Stimulated activated memory B cell treated with anti-CD40 and anti-IgM and Interleukin-4, amounts not matched to agents 10 μg/mL and 1 μg/mL and 100 μg/mL, for 72 hours (primary cell): ENCODE measurements around the gene PXK.

Experiments used
- ATAC-seq: fragments of 150-1000 bp; cut with Tn5 transposase; 2 replicates; pipeline ENCODE4 v1.10.0; 2021
- H3K27ac Mint-ChIP-seq: one replicate; pipeline ENCODE4 v1.8.0; 2022; ENCODE audit warnings: mild to moderate bottlenecking, mixed read lengths
- H3K27me3 Mint-ChIP-seq: one replicate; pipeline ENCODE4 v1.8.0; 2022; ENCODE audit warnings: mixed read lengths
- H3K36me3 Mint-ChIP-seq: one replicate; pipeline ENCODE4 v1.8.0; 2022; ENCODE audit warnings: mixed read lengths
- H3K4me1 Mint-ChIP-seq: one replicate; pipeline ENCODE4 v1.8.0; 2022; ENCODE audit warnings: mixed read lengths
- H3K4me3 Mint-ChIP-seq: one replicate; pipeline ENCODE4 v1.8.0; 2022; ENCODE audit warnings: mild to moderate bottlenecking, moderate library complexity, mixed read lengths
- H3K9me3 Mint-ChIP-seq: one replicate; pipeline ENCODE4 v1.8.0; 2022; ENCODE audit warnings: mixed read lengths

Gene PXK

DNA sequence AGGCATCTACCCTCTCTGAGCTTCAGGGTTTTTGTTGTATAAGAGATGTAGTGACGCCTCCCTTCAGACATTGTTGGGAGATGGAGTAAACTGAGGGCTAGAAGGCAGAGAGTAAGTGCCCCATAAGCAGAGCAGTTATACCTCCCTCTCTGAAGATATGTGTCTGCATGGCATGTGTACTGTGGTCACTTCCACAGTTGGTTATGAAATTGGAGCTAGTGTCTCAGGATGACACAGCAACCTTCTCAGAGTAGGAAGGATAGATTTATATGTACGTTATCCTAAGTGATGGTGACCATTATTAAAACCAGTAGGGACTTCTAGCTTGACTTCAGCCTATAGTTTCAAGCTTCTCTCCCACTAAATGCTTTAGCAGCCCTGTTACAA is 17.9 kb downstream of the PXK start:
- Mint-ChIP-seq H3K9me3 (no peaks in the 10 kb centered on the region), H3K4me1 (peaks cover 93% of the 10 kb centered on the region), H3K27me3 (no peaks in the 10 kb centered on the region), H3K4me3 (peak overlapping the region; percentile 72), H3K36me3 (peaks cover 6% of the 10 kb centered on the region), H3K27ac (peak overlapping the region; percentile 87)
- ATAC-seq = no peak

DNA sequence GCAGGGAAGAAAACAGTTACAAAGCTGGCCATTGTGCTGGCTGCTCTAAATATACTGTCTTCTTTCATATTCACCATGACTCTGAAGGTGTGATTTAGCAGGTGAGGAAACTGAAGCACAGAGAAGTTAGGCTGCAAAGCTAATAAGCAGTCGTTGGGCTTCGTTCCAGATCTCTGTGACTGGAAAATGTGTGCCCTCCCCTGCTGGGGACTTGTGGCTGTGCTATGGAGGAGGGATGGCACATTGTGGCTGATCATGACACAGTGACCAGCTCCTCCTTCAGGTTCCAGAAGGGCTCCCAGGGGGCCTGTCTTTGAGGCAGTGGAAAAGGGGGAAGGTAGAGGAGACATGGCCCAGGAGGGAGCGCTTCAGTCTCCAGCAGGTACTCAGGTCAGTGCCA is 19.2 kb downstream of the PXK start:
- H3K36me3 Mint-ChIP-seq = peaks cover 6% of the 10 kb centered on the region
- peak overlapping the region; percentile 70 for H3K4me3 Mint-ChIP-seq
- no peaks in the 10 kb centered on the region for H3K9me3 Mint-ChIP-seq
- H3K4me1 Mint-ChIP-seq = peaks cover 97% of the 10 kb centered on the region
- peak overlapping the region; percentile 87 for H3K27ac Mint-ChIP-seq
- no peaks in the 10 kb centered on the region for H3K27me3 Mint-ChIP-seq
- peak; percentile 3 for ATAC-seq

DNA sequence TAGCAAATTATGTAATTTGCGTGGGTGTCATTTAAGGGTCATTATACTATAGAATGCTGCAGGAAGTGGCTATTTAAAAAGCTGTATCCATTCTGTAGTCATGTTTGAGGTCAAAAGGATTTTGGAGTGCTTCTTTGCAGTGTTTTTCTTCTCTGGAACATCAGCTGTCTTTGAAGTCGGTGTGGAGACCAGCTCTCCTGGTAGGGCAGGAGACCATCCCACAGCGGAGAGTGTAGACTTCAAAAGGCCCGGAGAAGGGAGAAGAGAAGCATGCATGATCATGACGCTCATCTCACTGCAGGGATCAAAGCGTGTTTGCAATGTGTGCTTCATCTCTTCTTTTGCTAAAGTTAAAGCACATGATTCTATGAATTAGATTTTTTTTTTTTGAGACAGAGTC is 19.9 kb downstream of the PXK start:
- no peaks in the 10 kb centered on the region for H3K27me3 Mint-ChIP-seq
- H3K9me3 Mint-ChIP-seq = no peaks in the 10 kb centered on the region
- H3K36me3 Mint-ChIP-seq = peaks cover 6% of the 10 kb centered on the region
- H3K4me3 Mint-ChIP-seq = peak overlapping the region; percentile 80
- peaks cover 97% of the 10 kb centered on the region for H3K4me1 Mint-ChIP-seq
- no peak for ATAC-seq
- H3K27ac Mint-ChIP-seq = peak overlapping the region; percentile 87

DNA sequence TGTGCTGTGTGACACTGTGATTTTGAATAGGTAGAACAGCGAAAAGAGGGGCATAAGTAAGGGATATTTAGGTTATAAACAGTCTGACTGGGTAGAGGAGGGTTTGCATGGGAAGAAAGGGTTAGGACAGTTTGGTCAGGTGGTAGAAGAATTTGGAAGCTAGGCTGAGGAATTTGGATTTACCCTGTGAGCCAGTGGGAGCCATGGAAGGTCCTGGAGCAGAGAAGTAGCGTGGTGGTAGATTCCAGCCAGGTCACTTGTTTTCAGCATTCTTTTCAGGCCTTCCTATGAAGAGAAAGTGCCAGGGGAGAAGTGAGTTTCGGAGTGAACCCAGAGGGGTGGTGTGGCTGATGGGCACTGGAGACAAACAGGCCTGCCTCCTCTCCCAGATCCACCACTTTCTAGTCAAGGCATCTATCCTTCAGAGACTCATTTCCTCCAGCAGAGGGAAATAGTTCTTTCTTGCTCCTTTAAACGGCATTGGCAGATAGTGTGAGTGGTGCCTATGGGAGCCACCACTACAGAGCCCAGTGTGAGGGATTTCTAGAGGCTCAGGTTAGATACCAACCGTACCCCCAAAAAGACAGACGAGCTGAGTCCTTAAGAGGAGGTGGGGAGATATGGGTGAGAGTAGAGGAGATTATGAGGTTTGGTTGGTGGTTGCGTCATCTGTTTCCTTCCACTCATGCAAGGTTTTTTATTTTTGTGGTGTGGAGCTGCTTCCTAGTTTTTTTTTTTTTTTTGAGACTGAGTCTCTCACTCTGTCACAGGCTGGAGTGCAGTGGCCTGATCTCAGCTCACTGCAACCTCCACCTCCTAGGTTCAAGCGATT is 21.2 kb downstream of the PXK start:
- ATAC-seq = peak; percentile 47
- H3K4me3 Mint-ChIP-seq = peak overlapping the region; percentile 80
- H3K27ac Mint-ChIP-seq = peak overlapping the region; percentile 87
- no peaks in the 10 kb centered on the region for H3K9me3 Mint-ChIP-seq
- H3K27me3 Mint-ChIP-seq = no peaks in the 10 kb centered on the region
- peaks cover 95% of the 10 kb centered on the region for H3K4me1 Mint-ChIP-seq
- peaks cover 6% of the 10 kb centered on the region for H3K36me3 Mint-ChIP-seq

DNA sequence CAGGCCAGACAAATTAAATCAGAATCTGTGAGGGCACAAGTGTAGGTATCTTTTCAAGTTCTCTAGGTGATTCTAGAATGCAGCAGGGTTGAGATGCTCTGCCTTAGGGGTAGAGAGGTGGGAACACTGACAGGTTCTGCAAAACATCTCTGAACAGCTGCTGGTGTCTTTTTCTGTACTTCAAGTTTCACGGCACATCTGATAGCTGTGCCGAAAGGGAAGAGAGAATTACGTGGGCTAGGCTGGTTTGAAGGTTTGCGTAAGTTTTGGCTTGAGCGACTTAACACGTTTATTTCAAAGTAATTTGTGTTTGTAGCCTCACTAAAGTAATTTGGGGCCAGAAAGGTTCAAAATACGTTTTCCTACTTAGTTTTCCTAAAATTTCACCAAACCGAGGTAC is 22.5 kb downstream of the PXK start:
- no peaks in the 10 kb centered on the region for H3K27me3 Mint-ChIP-seq
- H3K36me3 Mint-ChIP-seq = peaks cover 6% of the 10 kb centered on the region
- H3K9me3 Mint-ChIP-seq = no peaks in the 10 kb centered on the region
- ATAC-seq = peak; percentile 83
- peak overlapping the region; percentile 80 for H3K4me3 Mint-ChIP-seq
- H3K4me1 Mint-ChIP-seq = peaks cover 89% of the 10 kb centered on the region
- H3K27ac Mint-ChIP-seq = peak overlapping the region; percentile 87

DNA sequence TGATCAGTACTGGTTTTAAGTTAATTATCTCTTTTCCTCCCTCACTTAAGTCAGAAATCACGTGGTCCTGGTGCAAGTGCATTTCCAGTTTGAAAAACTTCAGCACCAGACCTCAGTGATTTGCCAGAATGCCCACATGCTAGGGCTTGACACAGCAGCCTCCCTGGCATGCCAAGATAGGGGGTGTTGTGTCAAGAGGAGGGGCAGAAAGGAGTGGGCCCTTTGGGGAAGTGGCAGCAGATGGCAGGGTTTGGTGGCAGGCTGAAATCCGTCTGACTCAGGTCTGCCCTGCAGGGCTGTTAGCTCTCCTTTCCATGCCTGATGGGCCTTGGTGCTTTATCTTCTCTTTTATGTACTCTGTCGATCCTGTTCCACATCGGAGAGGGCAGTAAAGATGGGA is 23.4 kb downstream of the PXK start:
- H3K9me3 Mint-ChIP-seq = no peaks in the 10 kb centered on the region
- peaks cover 6% of the 10 kb centered on the region for H3K36me3 Mint-ChIP-seq
- H3K27me3 Mint-ChIP-seq = no peaks in the 10 kb centered on the region
- ATAC-seq = peak; percentile 83
- peaks cover 87% of the 10 kb centered on the region for H3K4me1 Mint-ChIP-seq
- peak overlapping the region; percentile 87 for H3K27ac Mint-ChIP-seq
- peak overlapping the region; percentile 8 for H3K4me3 Mint-ChIP-seq

DNA sequence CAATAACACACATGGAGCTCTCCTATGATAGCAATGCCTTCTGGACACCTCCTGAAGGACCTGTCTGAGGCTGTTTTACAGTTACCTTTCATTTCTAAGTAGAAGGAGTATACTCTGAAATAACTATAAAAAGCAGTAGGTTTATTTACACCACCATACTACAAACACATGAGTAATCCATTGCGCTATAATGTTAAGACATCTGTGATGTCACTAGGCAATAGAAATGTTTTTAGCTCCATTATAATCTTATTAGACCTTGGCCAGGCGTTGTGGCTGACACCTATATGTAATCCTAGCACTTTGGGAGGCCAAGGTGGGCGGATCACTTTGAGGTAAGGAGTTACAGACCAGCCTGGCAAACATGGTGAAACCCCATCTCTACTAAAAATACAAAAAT is 24.7 kb downstream of the PXK start:
- H3K9me3 Mint-ChIP-seq = no peaks in the 10 kb centered on the region
- ATAC-seq = no peak
- peak overlapping the region; percentile 87 for H3K27ac Mint-ChIP-seq
- no peaks in the 10 kb centered on the region for H3K27me3 Mint-ChIP-seq
- peaks cover 87% of the 10 kb centered on the region for H3K4me1 Mint-ChIP-seq
- H3K36me3 Mint-ChIP-seq = peaks cover 10% of the 10 kb centered on the region
- no peak overlapping the region for H3K4me3 Mint-ChIP-seq

DNA sequence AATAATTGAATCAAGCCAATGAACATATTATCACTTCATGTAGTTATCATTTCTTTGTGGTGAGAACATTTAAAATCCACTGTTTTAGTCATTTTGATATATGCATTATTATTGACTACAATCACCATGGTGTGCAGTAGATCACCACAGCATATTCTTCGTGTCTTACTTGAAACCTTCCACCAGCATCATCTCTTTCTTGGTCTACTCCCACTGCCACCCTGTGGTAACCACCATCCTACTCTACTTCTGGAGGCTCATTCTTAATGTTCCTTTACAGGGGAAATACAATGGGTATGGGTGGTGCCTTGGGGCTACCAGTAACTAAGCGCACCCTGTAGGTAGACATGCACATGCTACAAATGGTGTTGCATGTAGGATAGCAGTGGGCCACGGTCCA is 25.4 kb downstream of the PXK start:
- H3K9me3 Mint-ChIP-seq = no peaks in the 10 kb centered on the region
- no peak overlapping the region for H3K4me3 Mint-ChIP-seq
- no peaks in the 10 kb centered on the region for H3K27me3 Mint-ChIP-seq
- H3K27ac Mint-ChIP-seq = peak overlapping the region; percentile 87
- peaks cover 6% of the 10 kb centered on the region for H3K36me3 Mint-ChIP-seq
- peak; percentile 3 for ATAC-seq
- H3K4me1 Mint-ChIP-seq = peaks cover 81% of the 10 kb centered on the region

DNA sequence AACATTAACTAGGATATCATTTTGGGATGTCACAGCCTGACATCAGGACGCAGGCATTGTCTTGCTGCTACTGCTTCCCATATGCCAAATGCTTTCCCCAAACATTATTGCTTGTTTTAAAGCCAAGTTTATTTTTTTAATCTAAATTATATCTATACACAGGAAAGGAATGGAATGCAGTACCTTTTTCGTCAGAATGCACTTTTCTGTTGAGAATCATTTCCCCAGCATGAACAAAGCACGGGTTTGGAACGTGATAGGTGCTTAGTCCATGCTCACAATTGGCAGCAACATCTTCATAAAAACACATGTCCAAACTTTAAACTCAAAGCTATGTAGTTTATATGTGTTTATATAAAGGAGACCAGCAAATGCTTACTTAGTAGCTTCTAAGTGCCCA is 26.1 kb downstream of the PXK start:
- no peak overlapping the region for H3K27ac Mint-ChIP-seq
- ATAC-seq = no peak
- H3K4me1 Mint-ChIP-seq = peaks cover 80% of the 10 kb centered on the region
- H3K27me3 Mint-ChIP-seq = no peaks in the 10 kb centered on the region
- peaks cover 6% of the 10 kb centered on the region for H3K36me3 Mint-ChIP-seq
- H3K4me3 Mint-ChIP-seq = no peak overlapping the region
- no peaks in the 10 kb centered on the region for H3K9me3 Mint-ChIP-seq

DNA sequence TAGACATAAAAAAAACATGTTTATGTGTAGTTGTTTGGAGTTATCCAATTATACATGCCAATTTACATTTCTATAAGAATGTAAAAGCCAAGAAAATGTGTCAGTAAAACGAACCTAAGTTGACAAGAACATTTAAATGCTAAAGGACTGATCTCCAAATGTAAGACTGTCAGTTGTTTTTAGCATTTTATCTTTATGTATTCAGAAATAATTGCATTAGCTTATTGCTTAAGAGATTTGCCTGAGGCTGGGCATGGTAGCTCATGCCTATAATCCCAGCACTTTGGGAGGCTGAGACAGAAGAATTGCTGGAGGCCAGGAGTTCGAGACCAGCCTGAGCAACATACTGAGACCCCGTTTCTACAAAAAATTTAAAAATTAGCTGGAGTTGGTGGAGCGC is 26.9 kb downstream of the PXK start:
- H3K4me1 Mint-ChIP-seq = peaks cover 79% of the 10 kb centered on the region
- peaks cover 6% of the 10 kb centered on the region for H3K36me3 Mint-ChIP-seq
- ATAC-seq = no peak
- no peak overlapping the region for H3K27ac Mint-ChIP-seq
- no peak overlapping the region for H3K4me3 Mint-ChIP-seq
- H3K27me3 Mint-ChIP-seq = no peaks in the 10 kb centered on the region
- H3K9me3 Mint-ChIP-seq = no peaks in the 10 kb centered on the region

DNA sequence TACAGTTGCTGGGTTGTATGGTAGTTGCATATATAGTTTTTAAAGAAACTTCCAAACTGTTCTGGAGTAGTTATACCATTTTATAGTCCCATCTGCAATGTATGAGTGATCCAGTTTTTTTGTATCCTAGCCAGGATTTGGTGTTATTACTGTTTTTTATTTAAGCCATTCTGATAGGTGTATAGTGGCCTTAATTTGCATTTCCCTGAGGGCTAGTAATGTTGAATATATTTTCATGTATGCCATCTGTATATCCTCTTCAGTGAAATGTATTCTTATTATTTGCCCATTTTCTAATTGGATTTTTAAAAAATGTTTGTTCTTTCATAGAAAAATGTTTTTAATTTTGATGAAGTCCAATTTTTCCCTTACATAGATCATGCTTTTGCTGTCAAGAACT is 29.2 kb downstream of the PXK start:
- H3K27ac Mint-ChIP-seq = no peak overlapping the region
- H3K36me3 Mint-ChIP-seq = peaks cover 22% of the 10 kb centered on the region
- H3K4me3 Mint-ChIP-seq = no peak overlapping the region
- H3K9me3 Mint-ChIP-seq = no peaks in the 10 kb centered on the region
- no peaks in the 10 kb centered on the region for H3K27me3 Mint-ChIP-seq
- peaks cover 79% of the 10 kb centered on the region for H3K4me1 Mint-ChIP-seq
- no peak for ATAC-seq

DNA sequence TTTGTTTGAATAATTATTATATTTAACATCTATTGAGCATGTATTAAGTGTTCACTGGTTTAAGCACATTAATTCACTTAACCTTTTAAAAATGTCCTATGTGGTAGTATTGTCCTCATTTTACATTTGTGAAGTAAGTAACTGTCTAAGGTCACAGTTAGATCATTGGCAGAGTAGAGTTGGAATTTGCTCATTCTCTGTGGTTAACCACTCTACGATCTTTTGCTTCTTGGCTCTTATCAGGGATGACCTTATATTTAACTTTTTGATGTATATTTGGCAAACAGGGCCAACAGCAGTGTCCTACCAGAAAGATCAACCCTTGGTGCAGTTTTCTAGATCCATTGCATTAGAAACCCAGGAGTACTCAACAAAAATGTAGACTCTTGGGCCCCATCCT is 34.0 kb downstream of the PXK start:
- H3K27ac Mint-ChIP-seq = peak overlapping the region; percentile 54
- no peak for ATAC-seq

DNA sequence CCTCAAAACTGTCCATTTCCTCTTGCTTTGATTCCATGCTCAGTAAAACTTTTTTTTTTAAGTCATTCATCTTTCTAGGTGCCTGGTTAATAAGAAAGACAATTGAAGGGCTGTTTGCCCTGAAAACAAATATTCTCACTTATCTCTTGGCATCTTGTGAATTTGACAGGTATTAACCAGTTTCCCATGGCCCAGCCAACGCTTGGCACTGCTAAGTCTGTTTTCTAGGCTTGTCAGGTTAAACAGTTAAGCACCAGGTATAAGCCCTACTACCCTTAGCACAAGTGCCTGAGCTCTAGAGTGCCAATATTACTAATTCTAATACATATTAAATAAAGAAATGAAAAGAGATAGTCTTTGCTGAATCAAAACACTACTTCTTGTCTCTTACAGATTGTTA is 36.3 kb downstream of the PXK start:
- no peak for ATAC-seq
- Mint-ChIP-seq H3K4me3 (no peak overlapping the region), H3K9me3 (no peaks in the 10 kb centered on the region), H3K36me3 (peaks cover 18% of the 10 kb centered on the region), H3K27me3 (no peaks in the 10 kb centered on the region), H3K4me1 (peaks cover 38% of the 10 kb centered on the region), H3K27ac (no peak overlapping the region)

More for the DNA sequence above, 34.0 kb downstream of the PXK start:
- no peaks in the 10 kb centered on the region for H3K9me3 Mint-ChIP-seq
- no peak overlapping the region for H3K4me3 Mint-ChIP-seq
- peaks cover 17% of the 10 kb centered on the region for H3K36me3 Mint-ChIP-seq
- H3K27me3 Mint-ChIP-seq = no peaks in the 10 kb centered on the region
- H3K4me1 Mint-ChIP-seq = peaks cover 53% of the 10 kb centered on the region

DNA sequence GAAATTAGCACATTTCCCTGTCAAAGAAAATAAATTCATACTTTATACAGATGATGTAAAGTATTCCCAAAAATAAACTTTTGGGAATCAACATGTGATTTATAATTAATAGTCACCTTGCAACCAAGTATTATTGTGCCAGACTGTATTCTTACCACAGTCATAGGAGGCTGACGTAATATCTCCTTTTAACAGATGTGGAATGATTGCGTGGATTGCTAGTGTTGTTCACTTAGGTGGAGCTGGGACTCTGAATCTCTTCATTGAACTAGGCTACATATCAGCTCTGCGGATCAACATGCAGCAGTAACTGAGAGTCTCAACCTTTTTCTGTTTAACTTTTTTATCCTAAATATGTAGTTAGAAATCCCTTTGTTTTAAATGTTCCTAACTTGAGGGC is 37.2 kb downstream of the PXK start:
- Mint-ChIP-seq H3K9me3 (no peaks in the 10 kb centered on the region), H3K36me3 (peaks cover 22% of the 10 kb centered on the region), H3K4me3 (no peak overlapping the region), H3K4me1 (peaks cover 38% of the 10 kb centered on the region), H3K27ac (no peak overlapping the region), H3K27me3 (no peaks in the 10 kb centered on the region)
- no peak for ATAC-seq

DNA sequence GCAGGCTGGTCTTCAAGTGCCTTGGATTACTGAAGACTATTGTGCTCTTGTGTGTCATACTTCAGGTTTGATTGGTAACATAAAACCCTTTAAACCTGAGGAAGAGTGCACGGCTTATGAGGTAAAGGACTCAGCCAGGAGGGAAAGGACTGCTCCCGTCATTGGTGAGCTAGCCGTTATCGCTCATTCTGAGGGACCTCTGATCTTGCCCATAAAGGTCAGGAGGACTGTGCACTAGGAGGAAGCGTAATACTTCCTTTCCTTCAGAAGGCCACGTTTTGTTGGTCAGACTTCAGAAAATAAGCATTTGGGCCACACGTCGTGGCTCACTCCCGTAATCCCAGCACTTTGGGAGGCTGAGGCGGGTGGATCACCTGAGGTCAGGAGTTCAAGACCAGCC is 37.7 kb downstream of the PXK start:
- Mint-ChIP-seq H3K27ac (no peak overlapping the region), H3K36me3 (peaks cover 19% of the 10 kb centered on the region), H3K27me3 (no peaks in the 10 kb centered on the region), H3K4me1 (peaks cover 33% of the 10 kb centered on the region), H3K9me3 (no peaks in the 10 kb centered on the region), H3K4me3 (no peak overlapping the region)
- no peak for ATAC-seq

DNA sequence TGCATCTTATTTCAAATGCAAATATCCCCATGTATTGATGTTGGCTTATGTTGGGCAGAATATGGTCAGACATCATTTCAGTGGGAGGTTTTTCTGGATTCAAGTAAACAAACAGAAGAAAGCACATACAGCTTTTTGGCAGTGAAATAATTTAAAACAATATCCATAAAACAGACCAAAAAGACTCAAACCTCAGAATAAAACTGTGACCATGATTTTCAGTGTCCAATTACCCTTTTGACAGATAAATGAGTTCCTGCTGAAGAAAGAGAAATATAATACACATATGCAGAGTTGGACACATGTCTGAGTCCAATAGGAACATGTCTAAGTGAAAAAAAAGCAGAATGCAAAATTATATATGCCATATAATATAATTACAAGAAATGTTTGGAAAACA is 39.1 kb downstream of the PXK start:
- no peaks in the 10 kb centered on the region for H3K9me3 Mint-ChIP-seq
- H3K27ac Mint-ChIP-seq = no peak overlapping the region
- ATAC-seq = no peak
- peaks cover 11% of the 10 kb centered on the region for H3K36me3 Mint-ChIP-seq
- H3K4me1 Mint-ChIP-seq = peaks cover 20% of the 10 kb centered on the region
- no peaks in the 10 kb centered on the region for H3K27me3 Mint-ChIP-seq
- no peak overlapping the region for H3K4me3 Mint-ChIP-seq
